GM18870 (cell line): ENCODE data around the gene LMTK2.
"Not testable (repeated sequence)": the region's sequence is repeated elsewhere in the genome, so short reads cannot be mapped to it uniquely, and the experiment has no call there.

Experiments
- ATAC-seq: cut with Tn5 transposase; IDR thresholded peaks from one replicate; pipeline ENCODE4 v1.9.1; 2021; ENCODE audit warnings: moderate library complexity; ENCODE audit not compliant: unreplicated experiment

LMTK2 gene

GRCh38 chr7:98102170-98102569 lies 4.5 kb upstream of the LMTK2 start:
- ATAC-seq = no peak

GRCh38 chr7:98105942-98106544 lies 619 bp upstream of the LMTK2 start:
- peak; percentile 23 for ATAC-seq

- no peak for ATAC-seq
Observed at GRCh38 chr7:98107313-98107721, 655 bp downstream of the LMTK2 start.

GRCh38 chr7:98110249-98111022 lies 3.8 kb downstream of the LMTK2 start:
- no peak for ATAC-seq

GRCh38 chr7:98112077-98112476 lies 5.4 kb downstream of the LMTK2 start:
- no peak for ATAC-seq

GRCh38 chr7:98115746-98116525 lies 9.3 kb downstream of the LMTK2 start:
- ATAC-seq = no peak

- no peak for ATAC-seq
Observed at GRCh38 chr7:98116656-98117461, 10.2 kb downstream of the LMTK2 start.

GRCh38 chr7:98119256-98119918 lies 12.7 kb downstream of the LMTK2 start:
- no peak for ATAC-seq

GRCh38 chr7:98120559-98120958 lies 13.9 kb downstream of the LMTK2 start:
- no peak for ATAC-seq

GRCh38 chr7:98121388-98121787 lies 14.7 kb downstream of the LMTK2 start:
- not testable (repeated sequence) for ATAC-seq

GRCh38 chr7:98123365-98123696 lies 16.7 kb downstream of the LMTK2 start:
- ATAC-seq = no peak

- ATAC-seq = no peak
Observed at GRCh38 chr7:98125759-98126158, 19.1 kb downstream of the LMTK2 start.

- ATAC-seq = no peak
Observed at GRCh38 chr7:98126311-98127142, 19.9 kb downstream of the LMTK2 start.

GRCh38 chr7:98128346-98128745 lies 21.7 kb downstream of the LMTK2 start:
- ATAC-seq = no peak

GRCh38 chr7:98130959-98131358 lies 24.3 kb downstream of the LMTK2 start:
- no peak for ATAC-seq

- peak; percentile 62 for ATAC-seq
Observed at GRCh38 chr7:98133181-98133580, 26.5 kb downstream of the LMTK2 start.

GRCh38 chr7:98133621-98134303 lies 27.1 kb downstream of the LMTK2 start:
- peak; percentile 13 for ATAC-seq

GRCh38 chr7:98134420-98135228 lies 28.0 kb downstream of the LMTK2 start:
- no peak for ATAC-seq
